GM12864 (cell line): ENCODE data around the gene NFATC2.
"Not testable (repeated sequence)": the region's sequence is repeated elsewhere in the genome, so short reads cannot be mapped to it uniquely, and the experiment has no call there.

Source experiments
- DNase-seq: peaks from one replicate; pipeline ENCODE4 v3.0.0-alpha.2; 2011; ENCODE audit warnings: low read depth
- H3K4me3 ChIP-seq: 2 replicates; pipeline ENCODE4 v1.5.1; 2011; ENCODE audit warnings: mild to moderate bottlenecking, low read depth, low read length, control low read depth
- TF ChIP-seq, protein P1 (sequence below): IDR thresholded peaks from 2 replicates; pipeline ENCODE4 v1.5.1; 2011; ENCODE audit warnings: low read depth, mild to moderate bottlenecking, moderate library complexity, low read length, control low read depth, inconsistent platforms; ENCODE audit errors: missing control alignments

NFATC2 gene

DNA sequence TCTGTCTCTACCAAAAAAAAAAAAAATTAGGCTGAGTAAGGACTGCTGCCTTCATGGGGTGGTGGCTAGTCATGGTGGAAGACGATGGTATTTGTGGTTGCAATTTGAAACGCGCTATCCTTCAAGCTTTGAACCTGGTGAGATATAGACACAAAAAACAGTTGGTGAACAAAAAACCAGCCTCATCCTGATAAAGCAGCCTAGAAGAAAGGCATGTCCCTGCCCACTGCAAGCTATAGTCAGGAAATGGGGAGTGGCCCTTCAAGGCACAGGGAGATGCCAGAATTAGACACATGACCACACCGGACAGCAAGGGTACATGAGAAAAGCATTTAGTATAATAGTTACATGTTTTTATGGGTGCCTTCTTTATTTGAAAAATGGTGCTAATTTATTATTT is 193.6 kb downstream of the NFATC2 start:
- DNase-seq, result no peak
- H3K4me3 ChIP-seq, result no peak overlapping the region
- TF ChIP-seq, protein P1, sequence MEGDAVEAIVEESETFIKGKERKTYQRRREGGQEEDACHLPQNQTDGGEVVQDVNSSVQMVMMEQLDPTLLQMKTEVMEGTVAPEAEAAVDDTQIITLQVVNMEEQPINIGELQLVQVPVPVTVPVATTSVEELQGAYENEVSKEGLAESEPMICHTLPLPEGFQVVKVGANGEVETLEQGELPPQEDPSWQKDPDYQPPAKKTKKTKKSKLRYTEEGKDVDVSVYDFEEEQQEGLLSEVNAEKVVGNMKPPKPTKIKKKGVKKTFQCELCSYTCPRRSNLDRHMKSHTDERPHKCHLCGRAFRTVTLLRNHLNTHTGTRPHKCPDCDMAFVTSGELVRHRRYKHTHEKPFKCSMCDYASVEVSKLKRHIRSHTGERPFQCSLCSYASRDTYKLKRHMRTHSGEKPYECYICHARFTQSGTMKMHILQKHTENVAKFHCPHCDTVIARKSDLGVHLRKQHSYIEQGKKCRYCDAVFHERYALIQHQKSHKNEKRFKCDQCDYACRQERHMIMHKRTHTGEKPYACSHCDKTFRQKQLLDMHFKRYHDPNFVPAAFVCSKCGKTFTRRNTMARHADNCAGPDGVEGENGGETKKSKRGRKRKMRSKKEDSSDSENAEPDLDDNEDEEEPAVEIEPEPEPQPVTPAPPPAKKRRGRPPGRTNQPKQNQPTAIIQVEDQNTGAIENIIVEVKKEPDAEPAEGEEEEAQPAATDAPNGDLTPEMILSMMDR, result no peak

DNA sequence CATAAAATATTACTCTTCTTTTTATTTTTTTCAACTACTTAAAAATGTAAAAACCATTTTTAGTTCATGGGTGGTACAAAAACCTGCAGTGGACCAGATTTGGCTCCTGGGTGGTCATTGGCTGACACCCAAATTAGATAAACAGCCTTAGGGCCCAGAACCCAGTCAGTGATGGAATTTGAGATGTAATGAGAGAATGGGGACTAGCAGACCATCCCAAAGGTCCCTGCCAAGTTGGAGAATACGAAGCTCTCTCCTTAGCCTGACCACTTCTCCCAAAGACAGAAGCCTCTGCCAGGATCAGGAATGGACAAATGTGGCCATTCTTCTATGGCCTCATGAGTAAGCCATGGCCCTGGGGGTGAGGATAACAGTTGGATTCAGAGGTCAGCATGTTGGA is 194.7 kb downstream of the NFATC2 start:
- no peak overlapping the region for H3K4me3 ChIP-seq
- TF ChIP-seq, protein P1, result no peak
- no peak for DNase-seq

DNA sequence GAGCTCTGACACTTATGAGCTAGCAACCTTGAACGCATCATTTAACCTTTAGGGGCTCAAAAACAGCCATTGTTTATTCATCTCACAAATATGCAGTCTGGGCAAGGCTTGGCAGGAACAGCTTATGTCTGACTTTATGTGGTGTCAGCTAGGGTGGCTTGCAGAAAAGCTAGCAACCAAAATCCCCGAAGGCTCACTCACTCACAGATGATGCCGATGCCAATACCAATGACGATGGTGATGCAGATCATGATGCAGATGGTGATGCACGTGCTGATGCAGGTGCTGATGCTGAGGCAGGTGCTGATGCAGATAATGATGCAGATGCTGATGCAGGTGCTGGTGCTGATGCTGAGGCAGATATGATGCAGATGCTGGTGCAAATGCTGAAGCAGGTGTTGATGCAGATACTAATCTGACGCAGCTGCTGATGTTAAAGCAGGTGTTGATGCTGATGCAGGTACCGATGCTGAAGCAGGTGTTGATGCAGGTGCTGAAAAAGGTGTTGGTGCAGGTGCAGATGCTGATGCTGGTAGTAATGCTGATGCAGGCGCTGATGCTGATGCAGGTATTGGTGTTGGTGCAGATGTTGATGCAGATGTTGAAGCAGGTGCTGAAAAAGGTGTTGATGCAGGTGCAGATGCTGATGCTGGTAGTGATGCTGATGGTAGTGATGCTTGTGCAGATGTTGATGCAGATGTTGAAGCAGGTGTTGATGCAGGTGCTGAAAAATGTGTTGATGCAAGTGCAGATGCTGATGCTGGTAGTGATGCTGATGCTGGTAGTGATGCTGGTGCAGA is 195.6 kb downstream of the NFATC2 start:
- no peak overlapping the region for H3K4me3 ChIP-seq
- TF ChIP-seq, protein P1, result no peak
- no peak for DNase-seq

DNA sequence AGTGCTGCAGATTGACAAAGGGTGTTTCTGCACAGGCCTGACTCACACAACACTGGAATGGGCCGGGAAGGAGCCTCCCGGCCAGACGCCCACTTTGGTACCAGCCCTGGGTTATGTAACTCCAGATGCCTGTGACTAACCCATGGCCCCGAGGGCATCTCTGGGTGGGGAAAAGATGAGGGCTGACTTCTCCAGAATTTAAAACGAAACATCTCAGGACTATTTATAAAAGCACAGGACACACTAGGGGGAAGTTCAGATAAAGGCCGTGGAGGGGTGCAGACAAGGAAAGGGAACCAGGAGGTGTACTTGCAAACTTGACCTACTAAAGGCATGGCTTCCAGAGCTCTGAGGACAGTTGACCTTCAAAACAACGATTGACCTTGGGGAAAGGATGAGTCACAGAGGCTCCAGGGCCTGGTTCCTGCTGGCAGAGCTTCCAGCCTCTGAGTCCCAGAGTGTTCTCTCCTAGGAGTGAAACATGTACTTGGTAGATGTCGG is 196.9 kb downstream of the NFATC2 start:
- H3K4me3 ChIP-seq, result no peak overlapping the region
- TF ChIP-seq, protein P1, result no peak
- no peak for DNase-seq

DNA sequence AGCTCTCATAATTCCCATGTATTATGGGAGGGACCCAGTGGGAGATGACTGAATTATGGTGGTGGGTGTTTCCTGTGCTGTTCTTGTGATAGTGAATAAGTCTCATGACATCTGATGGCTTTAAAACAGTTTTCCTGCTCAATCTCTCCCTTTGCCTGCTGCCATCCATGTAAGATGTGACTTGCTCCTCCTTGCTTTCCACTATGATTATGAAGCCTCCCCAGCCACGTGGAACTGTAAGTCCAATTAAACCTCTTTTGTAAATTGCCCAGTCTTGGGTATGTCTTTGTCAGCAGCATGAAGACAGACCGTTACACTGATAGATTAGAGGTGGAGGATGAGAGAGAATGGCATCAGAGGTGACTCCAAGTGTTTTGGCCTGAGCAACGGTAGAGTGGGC is 198.7 kb downstream of the NFATC2 start:
- not testable (repeated sequence) for H3K4me3 ChIP-seq, DNase-seq

DNA sequence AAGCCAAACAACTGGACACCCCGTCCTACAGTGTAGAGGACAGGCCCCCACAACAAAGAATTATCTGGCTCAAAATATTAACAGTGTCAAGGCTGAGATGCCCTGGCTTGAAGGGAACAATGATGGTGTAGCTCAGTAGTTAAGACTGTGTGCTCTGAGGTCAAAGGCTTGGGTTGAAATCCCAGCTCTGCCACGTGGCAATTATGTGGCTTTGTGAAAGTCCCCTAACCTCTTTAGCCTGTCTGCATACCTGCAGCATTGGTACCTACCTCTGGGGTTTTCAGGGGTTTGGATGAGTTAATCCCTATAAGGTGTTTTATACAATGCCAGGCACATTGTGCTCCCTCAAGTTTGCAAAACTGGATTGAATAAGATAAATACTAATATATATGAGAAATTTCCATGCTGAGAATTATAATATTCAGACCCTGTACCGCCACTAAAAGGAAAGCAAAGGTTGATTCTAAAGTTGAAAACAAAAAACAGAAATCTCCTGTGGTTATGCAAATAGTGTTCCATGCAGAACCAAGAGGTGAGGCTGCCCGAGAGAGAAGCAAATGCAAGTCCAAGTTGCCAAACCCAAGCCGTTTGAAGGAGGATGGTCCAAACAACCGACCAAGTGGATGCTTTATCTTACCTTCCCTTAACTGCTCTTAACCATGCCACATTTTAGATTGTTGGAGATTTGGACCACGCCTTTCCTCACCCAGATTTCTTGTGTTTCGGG is 199.8 kb downstream of the NFATC2 start:
- TF ChIP-seq, protein P1, result no peak
- H3K4me3 ChIP-seq, result no peak overlapping the region
- no peak for DNase-seq

DNA sequence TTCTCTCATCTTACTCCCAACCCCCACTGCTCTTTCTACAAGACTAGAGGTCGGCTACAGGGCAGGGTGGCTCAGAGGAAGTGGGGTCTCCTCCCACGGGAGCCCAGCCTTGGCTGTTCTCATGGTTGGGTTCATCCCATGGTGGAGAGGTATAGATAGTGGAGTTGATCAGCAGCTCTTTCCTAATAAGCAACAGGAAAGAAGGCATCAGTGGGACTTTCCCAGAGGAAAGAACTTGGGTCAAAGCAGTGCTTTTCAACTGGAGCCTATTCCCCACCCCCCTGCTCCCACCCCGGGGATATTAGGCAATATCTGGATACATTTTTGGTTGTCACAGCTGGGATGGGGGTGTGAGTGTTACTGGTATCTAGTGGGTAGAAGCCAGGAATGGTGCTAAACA is 200.9 kb downstream of the NFATC2 start:
- TF ChIP-seq, protein P1, result no peak
- DNase-seq, result no peak
- no peak overlapping the region for H3K4me3 ChIP-seq
